HepG2 (cell line): ENCODE data around the gene VCPKMT. TPM values are rescaled to one million over a fixed set of nuclear protein-coding genes. Genes with fewer than 3 reads are reported as not detected.

Source experiments
- MAZ ChIP-seq, 2 experiments: sonication (generic) in 1 of 2; formaldehyde crosslinking in 1 of 2; IDR thresholded peaks; 2 replicates each; pipeline versions ENCODE4 v1.5.0 to v1.6.1; 2012 to 2020; ENCODE audit warnings: low read depth in 2 of 2, mild to moderate bottlenecking in 2 of 2, borderline replicate concordance in 1 of 2, improper control_type of control experiment in 1 of 2, low read length in 1 of 2, missing genetic modification reagents in 1 of 2, moderate library complexity in 1 of 2
- MYNN ChIP-seq: sonication (generic); formaldehyde crosslinking; IDR thresholded peaks from 2 replicates; pipeline ENCODE4 v1.4.0; 2020; ENCODE audit warnings: mild to moderate bottlenecking, low read depth, missing genetic modification reagents
- NCOR1 ChIP-seq: fragments of 200-600 bp; sonication (generic); IDR thresholded peaks from 2 replicates; pipeline ENCODE4 v1.7.0; 2017; ENCODE audit warnings: antibody characterized with exemption, low read length, borderline replicate concordance
- PPARG ChIP-seq: conservative IDR thresholded peaks from 2 replicates; pipeline ENCODE4 v1.6.1; 2016; ENCODE audit warnings: missing biosample characterization, missing genetic modification reagents
- SP1 ChIP-seq, 2 experiments: fragments of 450-650 bp in 1 of 2; sonication (generic) in 1 of 2; formaldehyde crosslinking in 1 of 2; IDR thresholded peaks; 2 replicates each; pipeline versions ENCODE4 v1.4.0 to v1.6.1; 2016 to 2020; ENCODE audit warnings: missing genetic modification reagents in 1 of 2
- SP4 ChIP-seq: sonication (generic); formaldehyde crosslinking; IDR thresholded peaks from 2 replicates; pipeline ENCODE4 v1.8.1; 2023; ENCODE audit warnings: mild to moderate bottlenecking, missing genetic modification reagents
- TSC22D2 ChIP-seq: sonication (generic); formaldehyde crosslinking; IDR thresholded peaks from 2 replicates; pipeline ENCODE4 v1.5.1; 2020; ENCODE audit warnings: missing genetic modification reagents, mild to moderate bottlenecking, borderline replicate concordance
- ZEB1 ChIP-seq: IDR thresholded peaks from 2 replicates; pipeline ENCODE4 v1.6.1; 2012; ENCODE audit warnings: mild to moderate bottlenecking, low read depth, inconsistent platforms; ENCODE audit not compliant: insufficient replicate concordance
- ZNF451 ChIP-seq: sonication (generic); formaldehyde crosslinking; IDR thresholded peaks from 2 replicates; pipeline ENCODE4 v1.5.0; 2020; ENCODE audit warnings: mild to moderate bottlenecking, missing genetic modification reagents
- ZNF572 ChIP-seq: sonication (generic); formaldehyde crosslinking; IDR thresholded peaks from 2 replicates; pipeline ENCODE4 v1.5.1; 2020; ENCODE audit warnings: mild to moderate bottlenecking, missing genetic modification reagents
- ZNF670 ChIP-seq: sonication (generic); formaldehyde crosslinking; IDR thresholded peaks from 2 replicates; pipeline ENCODE4 v1.8.0; 2022; ENCODE audit warnings: mild to moderate bottlenecking, missing genetic modification reagents, borderline replicate concordance
- polyA plus RNA-seq, 8 experiments: library from polyadenylated mRNA; depleted of rRNA in 3 of 8; stranded (reverse) in 7 of 8; unstranded in 1 of 8; fragments of >200 nt; fragmentation: Illumina TruSeq in 4 of 8; extraction: Trizol in 4 of 8; gene quantifications; 2 replicates each; pipeline versions ENCODE4 v1.2.1 to v1.2.3, GENCODE V29; 2011 to 2016; ENCODE audit warnings: low read depth in 4 of 8, missing spikeins in 1 of 8, mixed read lengths in 1 of 8; ENCODE audit not compliant: insufficient read depth in 1 of 8
- total RNA-seq, 5 experiments: library from RNA; depleted of rRNA; stranded (reverse); fragments of >200 nt; fragmentation: Illumina TruSeq; extraction: Trizol; gene quantifications; 2 replicates each; pipeline ENCODE4 v1.2.3, GENCODE V29; 2016; ENCODE audit warnings: low read depth in 1 of 5
- TF ChIP-seq, protein P1 (sequence below): sonication (generic); formaldehyde crosslinking; IDR thresholded peaks from 2 replicates; pipeline ENCODE4 v1.9.0; 2022; ENCODE audit warnings: missing genetic modification reagents, mild to moderate bottlenecking, borderline replicate concordance
- TF ChIP-seq, protein P2 (sequence below): sonication (generic); formaldehyde crosslinking; IDR thresholded peaks from 2 replicates; pipeline ENCODE4 v1.4.0; 2020; ENCODE audit warnings: low read depth, missing genetic modification reagents
- TF ChIP-seq, protein P3 (sequence below): sonication (generic); formaldehyde crosslinking; IDR thresholded peaks from 2 replicates; pipeline ENCODE4 v1.4.0; 2020; ENCODE audit warnings: mild to moderate bottlenecking, missing genetic modification reagents
- TF ChIP-seq, protein P4 (sequence below): sonication (generic); formaldehyde crosslinking; IDR thresholded peaks from 2 replicates; pipeline ENCODE4 v1.4.0; 2020; ENCODE audit warnings: mild to moderate bottlenecking, missing genetic modification reagents

VCPKMT gene
- total and polyA plus RNA-seq, 2 of the 13 experiments (the other 11 are each of a cell fraction or from before 2014, with no cell fraction given): 3.9 to 5.4 TPM

DNA sequence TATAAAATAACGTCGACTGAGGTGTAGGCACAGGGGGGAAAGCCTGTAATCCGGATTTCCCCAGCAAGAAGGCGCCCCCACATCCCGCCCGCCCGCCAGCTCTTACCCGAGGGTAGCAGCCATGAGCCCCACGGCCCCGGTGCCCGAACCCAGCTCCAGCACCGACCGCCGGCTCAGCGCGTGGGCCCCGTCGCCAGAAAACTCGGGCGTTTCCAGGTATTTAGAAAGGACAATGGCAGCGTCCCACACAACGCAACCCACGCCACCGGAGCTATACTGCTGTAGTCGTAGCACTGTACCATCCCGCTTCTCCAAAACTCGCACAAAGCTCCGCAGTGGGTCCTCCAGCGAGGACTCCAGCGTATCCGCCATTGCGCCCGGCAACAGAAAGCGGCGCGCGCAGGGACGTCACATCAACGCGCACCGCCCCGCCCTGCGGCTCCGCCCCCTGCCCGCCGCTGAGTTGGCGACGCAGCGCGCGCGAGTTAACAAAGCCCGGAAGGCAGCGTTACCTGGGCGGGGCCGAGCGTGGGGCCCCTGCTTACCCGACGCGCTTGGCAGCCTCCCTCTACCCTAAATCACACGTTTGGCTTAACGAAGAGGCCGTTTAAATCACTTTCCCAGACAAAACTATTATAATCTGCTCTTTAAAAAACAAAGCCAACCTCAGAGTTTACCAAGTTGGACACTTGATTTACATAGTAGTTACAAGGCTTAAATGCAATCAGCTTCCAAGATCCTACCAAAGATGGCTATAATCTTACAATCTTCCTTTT is at the start of gene VCPKMT (continued):
- no peak for TF ChIP-seq NCOR1
- TF ChIP-seq SP4 (CRISPR knock-in tag): peak; percentile 98
- TF ChIP-seq SP1 (IDR thresholded peaks at IDR 0.05): no peak
- TF ChIP-seq SP1 (CRISPR knock-in tag; IDR thresholded peaks at IDR 0.05): peak; percentile 99
- TF ChIP-seq PPARG: peak; percentile 53; the same call in 1 of the 2 replicates
- peak; percentile 64 for TF ChIP-seq MAZ (IDR thresholded peaks at IDR 0.05; ENCODE audit: borderline replicate concordance, low read depth, low read length)
- 0 out of 2 replicates have a peak, but pooled peaks have one; percentile 56 for TF ChIP-seq MAZ (CRISPR knock-in tag; IDR thresholded peaks at IDR 0.05; ENCODE audit: low read depth)
- 0 out of 2 replicates have a peak, but pooled peaks have one; percentile 31 for TF ChIP-seq ZNF451 (CRISPR knock-in tag)
- TF ChIP-seq, protein P1, sequence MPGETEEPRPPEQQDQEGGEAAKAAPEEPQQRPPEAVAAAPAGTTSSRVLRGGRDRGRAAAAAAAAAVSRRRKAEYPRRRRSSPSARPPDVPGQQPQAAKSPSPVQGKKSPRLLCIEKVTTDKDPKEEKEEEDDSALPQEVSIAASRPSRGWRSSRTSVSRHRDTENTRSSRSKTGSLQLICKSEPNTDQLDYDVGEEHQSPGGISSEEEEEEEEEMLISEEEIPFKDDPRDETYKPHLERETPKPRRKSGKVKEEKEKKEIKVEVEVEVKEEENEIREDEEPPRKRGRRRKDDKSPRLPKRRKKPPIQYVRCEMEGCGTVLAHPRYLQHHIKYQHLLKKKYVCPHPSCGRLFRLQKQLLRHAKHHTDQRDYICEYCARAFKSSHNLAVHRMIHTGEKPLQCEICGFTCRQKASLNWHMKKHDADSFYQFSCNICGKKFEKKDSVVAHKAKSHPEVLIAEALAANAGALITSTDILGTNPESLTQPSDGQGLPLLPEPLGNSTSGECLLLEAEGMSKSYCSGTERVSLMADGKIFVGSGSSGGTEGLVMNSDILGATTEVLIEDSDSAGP (CRISPR knock-in tag): peak; percentile 70; the same call in 1 of the 2 replicates
- TF ChIP-seq ZNF670 (CRISPR knock-in tag): peak; percentile 79; the same call in 1 of the 2 replicates
- TF ChIP-seq, protein P2, sequence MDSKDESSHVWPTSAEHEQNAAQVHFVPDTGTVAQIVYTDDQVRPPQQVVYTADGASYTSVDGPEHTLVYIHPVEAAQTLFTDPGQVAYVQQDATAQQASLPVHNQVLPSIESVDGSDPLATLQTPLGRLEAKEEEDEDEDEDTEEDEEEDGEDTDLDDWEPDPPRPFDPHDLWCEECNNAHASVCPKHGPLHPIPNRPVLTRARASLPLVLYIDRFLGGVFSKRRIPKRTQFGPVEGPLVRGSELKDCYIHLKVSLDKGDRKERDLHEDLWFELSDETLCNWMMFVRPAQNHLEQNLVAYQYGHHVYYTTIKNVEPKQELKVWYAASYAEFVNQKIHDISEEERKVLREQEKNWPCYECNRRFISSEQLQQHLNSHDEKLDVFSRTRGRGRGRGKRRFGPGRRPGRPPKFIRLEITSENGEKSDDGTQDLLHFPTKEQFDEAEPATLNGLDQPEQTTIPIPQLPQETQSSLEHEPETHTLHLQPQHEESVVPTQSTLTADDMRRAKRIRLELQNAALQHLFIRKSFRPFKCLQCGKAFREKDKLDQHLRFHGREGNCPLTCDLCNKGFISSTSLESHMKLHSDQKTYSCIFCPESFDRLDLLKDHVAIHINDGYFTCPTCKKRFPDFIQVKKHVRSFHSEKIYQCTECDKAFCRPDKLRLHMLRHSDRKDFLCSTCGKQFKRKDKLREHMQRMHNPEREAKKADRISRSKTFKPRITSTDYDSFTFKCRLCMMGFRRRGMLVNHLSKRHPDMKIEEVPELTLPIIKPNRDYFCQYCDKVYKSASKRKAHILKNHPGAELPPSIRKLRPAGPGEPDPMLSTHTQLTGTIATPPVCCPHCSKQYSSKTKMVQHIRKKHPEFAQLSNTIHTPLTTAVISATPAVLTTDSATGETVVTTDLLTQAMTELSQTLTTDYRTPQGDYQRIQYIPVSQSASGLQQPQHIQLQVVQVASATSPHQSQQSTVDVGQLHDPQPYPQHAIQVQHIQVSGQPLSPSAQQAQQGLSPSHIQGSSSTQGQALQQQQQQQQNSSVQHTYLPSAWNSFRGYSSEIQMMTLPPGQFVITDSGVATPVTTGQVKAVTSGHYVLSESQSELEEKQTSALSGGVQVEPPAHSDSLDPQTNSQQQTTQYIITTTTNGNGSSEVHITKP: peak; percentile 51; the same call in 1 of the 2 replicates
- no peak for TF ChIP-seq MYNN (CRISPR knock-in tag)
- peak; percentile 35 for TF ChIP-seq ZEB1
- TF ChIP-seq, protein P3, sequence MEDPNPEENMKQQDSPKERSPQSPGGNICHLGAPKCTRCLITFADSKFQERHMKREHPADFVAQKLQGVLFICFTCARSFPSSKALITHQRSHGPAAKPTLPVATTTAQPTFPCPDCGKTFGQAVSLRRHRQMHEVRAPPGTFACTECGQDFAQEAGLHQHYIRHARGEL (CRISPR knock-in tag): peak; percentile 9; the same call in 1 of the 2 replicates
- 0 out of 2 replicates have a peak, but pooled peaks have one; percentile 20 for TF ChIP-seq TSC22D2 (CRISPR knock-in tag)
- TF ChIP-seq, protein P4, sequence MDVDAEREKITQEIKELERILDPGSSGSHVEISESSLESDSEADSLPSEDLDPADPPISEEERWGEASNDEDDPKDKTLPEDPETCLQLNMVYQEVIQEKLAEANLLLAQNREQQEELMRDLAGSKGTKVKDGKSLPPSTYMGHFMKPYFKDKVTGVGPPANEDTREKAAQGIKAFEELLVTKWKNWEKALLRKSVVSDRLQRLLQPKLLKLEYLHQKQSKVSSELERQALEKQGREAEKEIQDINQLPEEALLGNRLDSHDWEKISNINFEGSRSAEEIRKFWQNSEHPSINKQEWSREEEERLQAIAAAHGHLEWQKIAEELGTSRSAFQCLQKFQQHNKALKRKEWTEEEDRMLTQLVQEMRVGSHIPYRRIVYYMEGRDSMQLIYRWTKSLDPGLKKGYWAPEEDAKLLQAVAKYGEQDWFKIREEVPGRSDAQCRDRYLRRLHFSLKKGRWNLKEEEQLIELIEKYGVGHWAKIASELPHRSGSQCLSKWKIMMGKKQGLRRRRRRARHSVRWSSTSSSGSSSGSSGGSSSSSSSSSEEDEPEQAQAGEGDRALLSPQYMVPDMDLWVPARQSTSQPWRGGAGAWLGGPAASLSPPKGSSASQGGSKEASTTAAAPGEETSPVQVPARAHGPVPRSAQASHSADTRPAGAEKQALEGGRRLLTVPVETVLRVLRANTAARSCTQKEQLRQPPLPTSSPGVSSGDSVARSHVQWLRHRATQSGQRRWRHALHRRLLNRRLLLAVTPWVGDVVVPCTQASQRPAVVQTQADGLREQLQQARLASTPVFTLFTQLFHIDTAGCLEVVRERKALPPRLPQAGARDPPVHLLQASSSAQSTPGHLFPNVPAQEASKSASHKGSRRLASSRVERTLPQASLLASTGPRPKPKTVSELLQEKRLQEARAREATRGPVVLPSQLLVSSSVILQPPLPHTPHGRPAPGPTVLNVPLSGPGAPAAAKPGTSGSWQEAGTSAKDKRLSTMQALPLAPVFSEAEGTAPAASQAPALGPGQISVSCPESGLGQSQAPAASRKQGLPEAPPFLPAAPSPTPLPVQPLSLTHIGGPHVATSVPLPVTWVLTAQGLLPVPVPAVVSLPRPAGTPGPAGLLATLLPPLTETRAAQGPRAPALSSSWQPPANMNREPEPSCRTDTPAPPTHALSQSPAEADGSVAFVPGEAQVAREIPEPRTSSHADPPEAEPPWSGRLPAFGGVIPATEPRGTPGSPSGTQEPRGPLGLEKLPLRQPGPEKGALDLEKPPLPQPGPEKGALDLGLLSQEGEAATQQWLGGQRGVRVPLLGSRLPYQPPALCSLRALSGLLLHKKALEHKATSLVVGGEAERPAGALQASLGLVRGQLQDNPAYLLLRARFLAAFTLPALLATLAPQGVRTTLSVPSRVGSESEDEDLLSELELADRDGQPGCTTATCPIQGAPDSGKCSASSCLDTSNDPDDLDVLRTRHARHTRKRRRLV (CRISPR knock-in tag): no peak
- TF ChIP-seq ZNF572 (CRISPR knock-in tag): peak; percentile 84; the same call in 1 of the 2 replicates
